ENCODE measurements around the gene MEGF11.

MEGF11 gene

GRCh38 chr15:66138892-66139590 is 114.5 kb downstream of the MEGF11 start:
- TF ChIP-seq FOXP2 (optimal IDR thresholded peaks at IDR 0.05; ENCODE audit: control extremely low read depth, extremely low read length, insufficient read depth) (no peak), POLR2AphosphoS5 (IDR thresholded peaks at IDR 0.05; ENCODE audit: borderline replicate concordance, low read depth, low read length) (no peak), EZH2 (IDR thresholded peaks at IDR 0.05) (no peak)
- DNase-seq (ENCODE audit: low read depth, low spot score): no peak
- no peaks in the 10 kb centered on the region for H3K36me3 ChIP-seq (ENCODE audit: insufficient read depth, low read length)

GRCh38 chr15:66138096-66138783 is 115.3 kb downstream of the MEGF11 start:
- DNase-seq (ENCODE audit: low read depth, low spot score): no peak
- H3K27ac ChIP-seq: no peak overlapping the region
- no peak overlapping the region for H3K4me3 ChIP-seq
- no peaks in the 10 kb centered on the region for H3K36me3 ChIP-seq (ENCODE audit: insufficient read depth, low read length)
- H3K9me3 ChIP-seq (ENCODE audit: low read depth, low read length): no peaks in the 10 kb centered on the region
- no peak for TF ChIP-seq FOXP2 (optimal IDR thresholded peaks at IDR 0.05; ENCODE audit: control extremely low read depth, extremely low read length, insufficient read depth)
- no peak for TF ChIP-seq POLR2AphosphoS5 (IDR thresholded peaks at IDR 0.05; ENCODE audit: borderline replicate concordance, low read depth, low read length)
- no peak for TF ChIP-seq EZH2 (IDR thresholded peaks at IDR 0.05)
- no peak overlapping the region for H3K9ac ChIP-seq (ENCODE audit: insufficient read length)

More at GRCh38 chr15:66138892-66139590, 114.5 kb downstream of the MEGF11 start:
- Histone ChIP-seq H3K9me3 (ENCODE audit: low read depth, low read length) (no peaks in the 10 kb centered on the region), H3K27ac (no peak overlapping the region), H3K4me3 (no peak overlapping the region), H3K9ac (ENCODE audit: insufficient read length) (no peak overlapping the region)

- no peak for TF ChIP-seq EZH2 (IDR thresholded peaks at IDR 0.05)
- TF ChIP-seq FOXP2 (optimal IDR thresholded peaks at IDR 0.05; ENCODE audit: control extremely low read depth, extremely low read length, insufficient read depth): no peak
- no peak for TF ChIP-seq POLR2AphosphoS5 (IDR thresholded peaks at IDR 0.05; ENCODE audit: borderline replicate concordance, low read depth, low read length)
- H3K27ac ChIP-seq: no peak overlapping the region
- no peak overlapping the region for H3K4me3 ChIP-seq
- no peaks in the 10 kb centered on the region for H3K36me3 ChIP-seq (ENCODE audit: insufficient read depth, low read length)
- no peak for DNase-seq (ENCODE audit: low read depth, low spot score)
- no peak overlapping the region for H3K9ac ChIP-seq (ENCODE audit: insufficient read length)
- H3K9me3 ChIP-seq (ENCODE audit: low read depth, low read length): no peaks in the 10 kb centered on the region
Measured at GRCh38 chr15:66136948-66137347, 116.6 kb downstream of the MEGF11 start.

GRCh38 chr15:66135664-66136063 is 117.9 kb downstream of the MEGF11 start:
- Histone ChIP-seq H3K36me3 (ENCODE audit: insufficient read depth, low read length) (no peaks in the 10 kb centered on the region), H3K9me3 (ENCODE audit: low read depth, low read length) (no peaks in the 10 kb centered on the region), H3K4me3 (no peak overlapping the region), H3K9ac (ENCODE audit: insufficient read length) (no peak overlapping the region), H3K27ac (no peak overlapping the region)
- TF ChIP-seq FOXP2 (optimal IDR thresholded peaks at IDR 0.05; ENCODE audit: control extremely low read depth, extremely low read length, insufficient read depth): no peak
- no peak for TF ChIP-seq POLR2AphosphoS5 (IDR thresholded peaks at IDR 0.05; ENCODE audit: borderline replicate concordance, low read depth, low read length)
- TF ChIP-seq EZH2 (IDR thresholded peaks at IDR 0.05): no peak
- DNase-seq (ENCODE audit: low read depth, low spot score): no peak

- Histone ChIP-seq H3K9me3 (ENCODE audit: low read depth, low read length) (no peaks in the 10 kb centered on the region), H3K9ac (ENCODE audit: insufficient read length) (no peak overlapping the region), H3K27ac (no peak overlapping the region), H3K36me3 (ENCODE audit: insufficient read depth, low read length) (no peaks in the 10 kb centered on the region), H3K4me3 (no peak overlapping the region)
- DNase-seq (ENCODE audit: low read depth, low spot score): no peak
- TF ChIP-seq EZH2 (IDR thresholded peaks at IDR 0.05) (no peak), POLR2AphosphoS5 (IDR thresholded peaks at IDR 0.05; ENCODE audit: borderline replicate concordance, low read depth, low read length) (no peak), FOXP2 (optimal IDR thresholded peaks at IDR 0.05; ENCODE audit: control extremely low read depth, extremely low read length, insufficient read depth) (no peak)
Measured at GRCh38 chr15:66134284-66134683, 119.3 kb downstream of the MEGF11 start.

- Histone ChIP-seq H3K4me3 (no peak overlapping the region), H3K9ac (ENCODE audit: insufficient read length) (no peak overlapping the region), H3K27ac (no peak overlapping the region), H3K9me3 (ENCODE audit: low read depth, low read length) (no peaks in the 10 kb centered on the region), H3K36me3 (ENCODE audit: insufficient read depth, low read length) (no peaks in the 10 kb centered on the region)
- no peak for DNase-seq (ENCODE audit: low read depth, low spot score)
- no peak for TF ChIP-seq EZH2 (IDR thresholded peaks at IDR 0.05)
- no peak for TF ChIP-seq POLR2AphosphoS5 (IDR thresholded peaks at IDR 0.05; ENCODE audit: borderline replicate concordance, low read depth, low read length)
- TF ChIP-seq FOXP2 (optimal IDR thresholded peaks at IDR 0.05; ENCODE audit: control extremely low read depth, extremely low read length, insufficient read depth): no peak
Measured at GRCh38 chr15:66133247-66133885, 120.2 kb downstream of the MEGF11 start.

GRCh38 chr15:66132251-66132816 is 121.2 kb downstream of the MEGF11 start:
- DNase-seq (ENCODE audit: low read depth, low spot score): no peak
- H3K9ac ChIP-seq (ENCODE audit: insufficient read length): no peak overlapping the region
- no peaks in the 10 kb centered on the region for H3K36me3 ChIP-seq (ENCODE audit: insufficient read depth, low read length)
- no peak overlapping the region for H3K4me3 ChIP-seq
- no peaks in the 10 kb centered on the region for H3K9me3 ChIP-seq (ENCODE audit: low read depth, low read length)
- H3K27ac ChIP-seq: no peak overlapping the region
- no peak for TF ChIP-seq FOXP2 (optimal IDR thresholded peaks at IDR 0.05; ENCODE audit: control extremely low read depth, extremely low read length, insufficient read depth)
- no peak for TF ChIP-seq POLR2AphosphoS5 (IDR thresholded peaks at IDR 0.05; ENCODE audit: borderline replicate concordance, low read depth, low read length)
- no peak for TF ChIP-seq EZH2 (IDR thresholded peaks at IDR 0.05)

- Histone ChIP-seq H3K9ac (ENCODE audit: insufficient read length) (no peak overlapping the region), H3K4me3 (no peak overlapping the region), H3K36me3 (ENCODE audit: insufficient read depth, low read length) (no peaks in the 10 kb centered on the region), H3K27ac (no peak overlapping the region), H3K9me3 (ENCODE audit: low read depth, low read length) (no peaks in the 10 kb centered on the region)
- TF ChIP-seq EZH2 (IDR thresholded peaks at IDR 0.05): no peak
- no peak for TF ChIP-seq POLR2AphosphoS5 (IDR thresholded peaks at IDR 0.05; ENCODE audit: borderline replicate concordance, low read depth, low read length)
- TF ChIP-seq FOXP2 (optimal IDR thresholded peaks at IDR 0.05; ENCODE audit: control extremely low read depth, extremely low read length, insufficient read depth): no peak
- no peak for DNase-seq (ENCODE audit: low read depth, low spot score)
Measured at GRCh38 chr15:66131831-66132230, 121.7 kb downstream of the MEGF11 start.
